Mononuclear cell (primary cell): ENCODE results near the gene TMED4. TPM values are rescaled to one million over a fixed set of nuclear protein-coding genes. Genes with fewer than 3 reads are reported as not detected.
A peak's percentile ranks its signal among the peaks of the same experiment; 100 is the strongest.
"Not testable (repeated sequence)": the region's sequence is repeated elsewhere in the genome, so short reads cannot be mapped to it uniquely, and the experiment has no call there.

Source experiments
- H3K27me3 ChIP-seq: 2 replicates; pipeline ENCODE4 v1.6.0; 2011; ENCODE audit warnings: low read length, control low read depth; ENCODE audit not compliant: insufficient read depth
- H3K4me1 ChIP-seq: 2 replicates; pipeline ENCODE4 v1.5.1; 2011; ENCODE audit warnings: mild to moderate bottlenecking, low read length, control low read depth; ENCODE audit not compliant: insufficient read depth
- H3K4me3 ChIP-seq: 2 replicates; pipeline ENCODE4 v1.5.1; 2011; ENCODE audit warnings: mild to moderate bottlenecking, low read length, moderate library complexity
- H3K9me3 ChIP-seq: 2 replicates; pipeline ENCODE4 v1.5.1; 2011; ENCODE audit warnings: low read depth, mild to moderate bottlenecking, control low read depth, low read length
- total RNA-seq: library from RNA; depleted of rRNA; stranded (reverse); fragments of >200 nt; gene quantifications from one replicate; pipeline ENCODE4 v1.2.3, GENCODE V29; 2012

TMED4 gene
- total RNA-seq, 1 donor, result 81.5 TPM

DNA sequence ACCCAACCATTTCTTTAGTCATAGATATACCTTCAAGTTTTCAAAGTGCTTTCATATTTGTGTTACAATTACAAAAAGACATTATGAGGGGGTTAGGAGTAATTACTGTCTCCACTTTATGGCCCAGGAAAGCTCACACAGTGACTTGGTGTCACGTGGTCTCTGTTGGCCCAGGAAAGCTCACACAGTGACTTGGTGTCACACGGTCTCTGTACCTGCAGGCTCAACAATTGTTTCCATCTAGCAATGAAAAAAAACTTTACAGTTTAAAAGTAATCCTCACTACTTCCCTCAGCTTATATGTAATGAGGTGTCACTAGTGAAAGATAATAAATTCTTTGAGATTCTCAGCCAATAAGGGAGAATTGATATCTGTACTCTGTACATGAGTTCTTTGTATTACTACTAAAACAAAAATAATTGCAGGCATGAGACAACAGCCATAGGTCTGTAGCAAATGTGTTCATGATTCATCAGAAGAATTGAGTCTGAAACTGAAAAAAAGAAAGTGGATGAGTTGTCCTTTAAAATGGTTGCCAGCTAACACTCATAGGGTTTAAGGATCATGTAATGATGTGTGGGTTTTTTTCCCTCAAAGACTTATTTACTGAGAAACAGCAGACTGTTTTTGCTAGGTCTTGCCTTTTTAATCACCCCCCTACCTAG, 35.3 kb upstream of the TMED4 start:
- Histone ChIP-seq H3K9me3 (no peaks in the 10 kb centered on the region), H3K4me3 (no peak overlapping the region), H3K4me1 (peaks cover 68% of the 10 kb centered on the region), H3K27me3 (no peaks in the 10 kb centered on the region)

DNA sequence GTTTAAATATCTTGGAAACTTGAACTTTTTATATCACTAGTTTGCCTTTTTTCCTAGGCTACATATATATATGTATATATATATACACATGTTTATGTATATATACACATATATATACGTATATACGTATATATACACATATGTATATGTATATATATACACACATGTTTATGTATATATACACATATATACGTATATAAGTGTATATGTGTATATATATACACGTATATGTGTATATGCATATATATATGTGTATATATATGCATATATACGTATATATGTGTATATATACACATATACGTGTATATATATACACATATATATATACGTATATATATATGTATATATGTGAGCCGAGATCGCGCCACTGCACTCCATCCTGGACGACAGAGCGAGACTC, 34.5 kb upstream of the TMED4 start:
- peaks cover 61% of the 10 kb centered on the region for H3K4me1 ChIP-seq
- H3K9me3 ChIP-seq, result no peaks in the 10 kb centered on the region
- no peaks in the 10 kb centered on the region for H3K27me3 ChIP-seq
- H3K4me3 ChIP-seq, result no peak overlapping the region

DNA sequence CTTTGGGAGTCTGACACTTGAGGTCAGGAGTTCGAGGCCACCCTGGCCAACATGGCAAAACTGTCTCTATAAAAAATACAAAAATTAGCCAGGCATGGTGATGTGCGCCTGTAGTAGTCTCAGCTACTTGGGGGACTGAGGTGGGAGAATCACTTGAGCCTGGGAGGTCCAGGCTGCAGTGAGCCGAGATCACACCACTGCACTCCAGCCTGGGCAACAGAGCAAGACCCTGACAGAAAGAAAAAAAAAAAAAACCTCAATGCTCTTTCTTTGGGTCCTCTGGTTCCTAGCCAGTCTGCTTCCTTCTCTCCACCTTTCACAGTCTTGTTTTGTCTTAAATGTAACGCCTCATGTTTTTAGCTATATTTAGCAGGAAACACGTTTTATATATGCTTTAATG, 33.8 kb upstream of the TMED4 start:
- Histone ChIP-seq H3K4me3 (no peak overlapping the region), H3K9me3 (no peaks in the 10 kb centered on the region), H3K4me1 (peaks cover 53% of the 10 kb centered on the region), H3K27me3 (no peaks in the 10 kb centered on the region)

DNA sequence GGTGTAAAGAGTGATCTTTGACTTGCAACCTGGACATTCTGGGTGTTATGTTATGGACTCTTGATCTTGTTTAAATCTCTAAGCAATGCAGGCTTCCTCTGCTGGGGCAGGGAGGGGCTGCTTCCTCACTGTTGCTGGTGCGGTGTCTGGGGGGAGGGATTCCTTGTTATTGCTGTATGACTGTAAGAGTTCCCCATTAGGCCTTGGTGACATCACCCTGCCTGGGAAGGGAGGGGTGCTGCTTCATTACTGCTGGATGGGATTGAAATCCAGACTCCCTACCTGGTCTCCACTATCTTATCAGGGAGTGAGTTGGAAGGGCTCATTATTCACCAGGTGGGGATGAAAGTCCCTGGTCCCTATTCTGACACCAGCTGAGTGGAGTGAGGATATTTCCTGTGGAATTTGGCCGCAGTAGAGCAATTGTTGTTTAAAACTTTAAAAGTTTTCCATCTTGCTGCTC, 33.1 kb upstream of the TMED4 start:
- no peaks in the 10 kb centered on the region for H3K27me3 ChIP-seq
- no peak overlapping the region for H3K4me3 ChIP-seq
- no peaks in the 10 kb centered on the region for H3K9me3 ChIP-seq
- peaks cover 47% of the 10 kb centered on the region for H3K4me1 ChIP-seq

DNA sequence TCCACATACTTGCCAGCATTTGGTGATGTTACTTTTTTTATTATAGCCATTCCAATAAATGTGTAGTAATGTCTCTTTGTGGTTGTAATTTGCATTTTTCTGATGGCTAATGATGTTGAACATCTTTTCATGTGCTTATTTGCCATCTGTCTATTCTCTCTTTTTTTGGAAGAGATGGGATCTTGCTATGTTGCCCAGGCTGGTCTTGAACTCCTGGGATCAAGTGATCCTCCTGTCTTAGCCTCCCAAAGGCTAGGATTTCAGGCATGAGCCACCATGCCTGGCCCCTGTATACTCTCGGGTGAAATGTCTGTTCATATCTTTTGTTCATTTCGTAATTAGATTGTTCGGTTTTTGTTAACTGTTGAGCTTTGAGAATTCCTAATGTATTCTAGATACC, 27.8 kb upstream of the TMED4 start:
- H3K4me3 ChIP-seq, result no peak overlapping the region
- H3K27me3 ChIP-seq, result no peaks in the 10 kb centered on the region
- H3K9me3 ChIP-seq, result no peaks in the 10 kb centered on the region
- H3K4me1 ChIP-seq, result peaks cover 56% of the 10 kb centered on the region

DNA sequence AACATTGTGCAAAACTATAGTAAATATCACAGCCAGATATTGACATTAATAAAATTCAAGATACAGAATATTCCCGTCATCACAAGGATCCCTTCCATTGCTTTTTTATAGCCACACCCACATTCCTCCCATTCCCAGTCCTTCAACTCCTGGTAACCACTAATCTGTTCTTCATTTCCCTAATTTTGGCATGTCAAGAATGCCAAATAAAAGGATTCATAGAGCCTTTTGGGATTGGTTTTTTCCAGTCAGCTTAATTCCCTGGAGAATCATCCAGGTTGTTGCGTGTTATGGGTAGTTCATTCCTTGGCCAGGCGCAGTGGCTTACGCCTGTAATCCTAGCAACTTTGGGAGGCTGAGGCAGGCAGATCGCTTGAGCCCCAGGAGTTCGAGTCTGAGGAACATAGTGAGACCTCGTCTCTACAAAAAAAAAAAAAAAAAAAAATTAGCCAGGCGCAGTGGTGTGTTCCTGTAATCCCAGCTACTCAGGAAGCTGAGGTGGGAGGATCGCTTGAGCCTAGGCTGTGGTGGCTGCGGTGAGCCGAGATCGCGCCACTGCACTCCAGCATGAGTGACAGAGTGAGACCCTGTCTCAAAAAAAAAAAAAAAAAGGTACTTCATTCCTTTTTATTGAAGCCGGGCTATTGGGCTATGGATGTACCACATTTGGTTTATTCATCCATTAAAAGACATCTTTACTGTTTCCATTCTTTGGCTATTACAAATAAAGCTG, 27.1 kb upstream of the TMED4 start:
- H3K9me3 ChIP-seq, result no peaks in the 10 kb centered on the region
- H3K4me3 ChIP-seq, result no peak overlapping the region
- peaks cover 52% of the 10 kb centered on the region for H3K4me1 ChIP-seq
- H3K27me3 ChIP-seq, result no peaks in the 10 kb centered on the region

DNA sequence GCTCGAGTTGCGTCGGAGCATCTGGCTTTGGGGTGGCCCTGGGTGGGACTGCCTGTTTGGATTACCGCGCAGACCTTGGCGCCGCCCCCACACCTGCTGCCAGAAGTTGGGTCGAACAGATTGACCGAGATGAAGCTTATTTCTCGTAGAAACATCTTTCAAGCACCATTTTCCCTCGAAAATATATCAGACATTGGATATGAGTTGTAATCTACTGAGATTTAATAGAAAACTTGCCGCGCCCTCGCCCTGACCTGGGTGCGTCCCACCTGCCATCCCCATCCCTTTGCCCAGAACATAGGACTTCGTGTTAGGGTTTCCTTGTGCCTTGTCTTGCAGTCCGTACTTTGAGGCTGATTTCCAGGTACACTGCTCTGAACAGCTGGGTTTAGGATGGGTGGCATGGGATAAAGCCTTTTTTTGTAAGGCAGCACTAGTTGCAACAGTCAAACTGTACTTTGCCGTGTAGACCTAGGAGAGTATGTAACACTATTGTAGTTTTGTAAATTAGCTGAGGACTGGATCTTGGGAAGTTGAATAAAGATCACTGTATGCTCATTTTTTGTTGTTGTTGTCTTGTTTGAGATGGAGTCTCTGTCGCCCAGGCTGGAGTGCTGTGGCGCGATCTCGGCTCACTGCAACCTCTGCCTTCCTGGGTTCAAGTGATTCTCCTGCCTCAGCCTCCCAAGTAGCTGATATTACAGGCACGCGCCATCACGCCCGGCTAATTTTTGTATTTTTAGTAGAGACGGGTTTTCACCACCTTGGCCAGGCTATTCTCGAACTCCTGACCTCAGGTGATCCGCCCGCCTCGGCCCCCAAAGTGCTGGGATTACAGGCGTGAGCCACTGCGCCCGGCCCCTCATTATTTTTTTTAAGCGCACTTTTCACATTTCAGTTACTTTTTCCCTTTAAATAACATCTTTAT, 25.4 kb upstream of the TMED4 start:
- peak overlapping the region; percentile 85 for H3K4me3 ChIP-seq
- H3K9me3 ChIP-seq, result no peaks in the 10 kb centered on the region

DNA sequence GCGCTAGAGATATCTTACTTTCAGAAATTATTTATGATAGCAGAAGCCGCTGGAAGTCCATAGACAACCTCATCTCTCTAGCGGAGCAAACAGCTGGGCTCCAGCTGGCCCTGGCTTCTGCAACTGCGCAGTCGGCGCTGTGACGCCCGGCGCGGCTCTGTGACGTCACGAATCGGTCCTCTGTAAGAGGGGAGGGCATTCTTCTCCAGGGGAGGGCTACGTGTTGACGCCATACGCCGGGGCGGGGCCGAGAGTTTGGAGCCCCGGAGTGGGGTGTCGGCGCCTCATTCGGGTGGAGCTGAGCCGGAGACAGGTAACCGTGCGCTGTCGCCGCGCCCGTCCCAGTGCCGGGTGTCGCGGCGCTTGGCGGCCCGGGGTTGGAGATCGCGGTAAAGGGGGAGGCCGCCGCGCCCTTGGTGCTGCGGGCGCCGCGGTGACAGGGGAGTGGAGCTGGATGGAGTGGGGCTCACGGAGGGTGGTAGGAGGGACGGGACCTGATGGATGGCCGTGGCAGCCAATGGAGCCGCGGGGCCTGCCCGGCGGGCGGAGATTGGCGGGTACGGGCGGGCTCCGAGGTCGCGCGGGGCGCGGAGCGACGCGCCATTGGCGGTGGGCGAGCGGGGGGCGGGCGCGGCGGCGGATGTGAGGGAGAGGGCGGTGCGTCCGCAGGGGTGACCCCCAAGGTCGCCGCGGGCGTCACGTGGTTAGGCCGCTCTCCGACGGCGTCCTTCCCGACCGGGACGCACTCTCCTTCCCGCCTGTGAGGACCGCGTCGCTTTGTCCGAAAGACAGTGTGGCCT, 24.5 kb upstream of the TMED4 start, which contains the start of gene OGDH:
Gene OGDH (plus strand): TSS at position 287 of the 800 bp plus-strand sequence. CDS start 17,717 bp downstream, outside the sequence.
- Histone ChIP-seq H3K4me1 (peaks cover 47% of the 10 kb centered on the region), H3K9me3 (no peaks in the 10 kb centered on the region), H3K27me3 (no peaks in the 10 kb centered on the region), H3K4me3 (peak within 1 kb of the TSS; percentile 85)

More for the DNA sequence above, 25.4 kb upstream of the TMED4 start:
- H3K4me1 ChIP-seq, result peaks cover 47% of the 10 kb centered on the region
- H3K27me3 ChIP-seq, result no peaks in the 10 kb centered on the region

DNA sequence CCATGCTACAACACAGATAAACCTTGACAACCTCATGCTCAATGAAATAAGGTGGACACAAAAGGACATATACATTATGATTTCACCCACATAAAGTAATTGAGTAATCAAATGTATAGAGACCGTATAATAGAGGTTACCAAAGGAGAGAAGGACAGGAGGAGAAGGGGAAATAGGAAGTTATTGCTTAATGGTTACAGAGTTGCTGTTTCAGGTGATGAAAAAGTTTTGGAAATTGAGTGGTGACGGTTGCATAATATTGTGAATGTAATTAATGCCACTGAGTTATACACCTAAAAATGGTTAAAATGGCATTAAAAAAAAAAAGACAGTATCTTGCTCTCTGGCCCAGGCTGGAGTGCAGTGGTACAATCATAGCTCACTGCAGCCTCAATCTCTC, 22.9 kb upstream of the TMED4 start:
- Histone ChIP-seq H3K4me3 (no peak overlapping the region), H3K9me3 (no peaks in the 10 kb centered on the region), H3K27me3 (no peaks in the 10 kb centered on the region), H3K4me1 (peaks cover 46% of the 10 kb centered on the region)

DNA sequence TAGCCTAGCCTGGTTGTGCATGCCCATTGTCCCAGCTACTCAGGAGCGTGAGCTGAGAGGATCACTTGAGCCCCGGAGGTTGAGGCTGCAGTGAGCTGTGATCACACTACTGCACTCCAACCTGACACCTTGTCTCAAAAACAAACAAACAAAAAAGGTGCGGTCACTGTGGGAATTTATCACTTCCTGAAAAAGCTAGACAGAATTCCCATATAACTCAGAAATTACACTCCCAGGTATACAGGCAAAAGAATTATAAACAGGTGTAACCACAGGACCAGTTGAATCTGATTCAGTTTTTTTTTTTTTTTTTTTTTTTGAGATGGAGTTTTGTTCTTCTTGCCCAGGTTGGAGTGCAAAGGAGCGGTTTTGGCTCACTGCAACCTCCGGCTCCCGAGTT, 21.2 kb upstream of the TMED4 start:
- H3K9me3 ChIP-seq, result no peaks in the 10 kb centered on the region
- H3K4me1 ChIP-seq, result peaks cover 30% of the 10 kb centered on the region
- no peak overlapping the region for H3K4me3 ChIP-seq
- H3K27me3 ChIP-seq, result no peaks in the 10 kb centered on the region

DNA sequence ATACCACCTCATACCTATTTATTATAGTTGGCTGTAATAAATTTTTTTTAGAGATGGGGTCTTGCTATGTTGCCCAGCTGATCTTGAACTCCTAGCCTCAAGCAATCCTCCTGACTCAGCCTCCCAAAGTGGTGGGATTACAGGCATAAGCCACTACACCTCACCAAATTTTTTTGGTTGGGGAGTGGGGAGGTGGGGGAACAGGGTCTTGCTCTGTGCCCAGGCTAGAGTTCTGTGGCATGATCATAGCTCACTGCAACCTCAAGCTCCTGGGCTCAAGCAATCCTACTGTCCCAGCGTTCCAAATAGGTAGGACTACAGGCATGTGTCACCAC, 20.5 kb upstream of the TMED4 start:
- H3K27me3 ChIP-seq, result no peaks in the 10 kb centered on the region
- H3K4me1 ChIP-seq, result peaks cover 24% of the 10 kb centered on the region
- no peaks in the 10 kb centered on the region for H3K9me3 ChIP-seq
- H3K4me3 ChIP-seq, result no peak overlapping the region

DNA sequence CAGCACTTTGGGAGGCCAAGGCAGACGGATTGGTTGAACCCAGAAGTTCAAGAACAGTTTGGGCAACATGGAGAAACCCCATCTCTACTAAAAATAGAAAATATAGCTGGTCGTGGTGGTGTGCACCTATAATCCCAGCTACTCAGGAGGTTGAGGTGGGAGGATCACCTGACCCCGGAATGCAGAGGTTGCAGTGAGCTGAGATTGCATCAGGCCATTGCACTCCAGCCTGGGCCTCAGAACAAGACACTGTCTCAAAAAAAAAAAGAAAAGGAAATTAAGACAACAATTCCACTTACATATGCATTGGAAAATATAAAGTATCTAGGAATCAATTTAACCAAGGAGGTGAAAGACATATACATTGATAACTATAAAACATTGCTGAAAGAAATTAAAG, 17.2 kb upstream of the TMED4 start:
- Histone ChIP-seq H3K27me3 (no peaks in the 10 kb centered on the region), H3K4me1 (no peaks in the 10 kb centered on the region), H3K4me3 (no peak overlapping the region), H3K9me3 (no peaks in the 10 kb centered on the region)

DNA sequence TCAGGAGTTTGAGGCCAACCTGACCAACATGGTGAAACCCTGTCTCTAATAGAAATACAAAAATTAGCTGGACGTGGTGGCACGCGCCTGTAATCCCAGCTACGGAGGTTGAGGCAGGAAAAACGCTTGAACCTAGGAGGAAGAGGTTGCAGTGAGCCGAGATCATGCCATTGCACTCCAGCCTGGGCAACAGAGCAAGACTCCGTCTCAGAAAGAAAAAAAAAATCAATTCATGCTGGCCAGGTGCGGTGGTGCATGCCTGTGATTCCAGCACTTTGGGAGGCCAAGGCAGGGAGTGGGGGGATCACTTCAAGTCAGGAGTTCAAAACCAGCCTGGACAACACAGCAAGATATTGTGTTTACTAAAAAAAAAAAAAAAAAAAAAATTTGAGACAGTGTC, 15.2 kb upstream of the TMED4 start:
- H3K9me3 ChIP-seq, H3K4me1 ChIP-seq: not testable (repeated sequence)

DNA sequence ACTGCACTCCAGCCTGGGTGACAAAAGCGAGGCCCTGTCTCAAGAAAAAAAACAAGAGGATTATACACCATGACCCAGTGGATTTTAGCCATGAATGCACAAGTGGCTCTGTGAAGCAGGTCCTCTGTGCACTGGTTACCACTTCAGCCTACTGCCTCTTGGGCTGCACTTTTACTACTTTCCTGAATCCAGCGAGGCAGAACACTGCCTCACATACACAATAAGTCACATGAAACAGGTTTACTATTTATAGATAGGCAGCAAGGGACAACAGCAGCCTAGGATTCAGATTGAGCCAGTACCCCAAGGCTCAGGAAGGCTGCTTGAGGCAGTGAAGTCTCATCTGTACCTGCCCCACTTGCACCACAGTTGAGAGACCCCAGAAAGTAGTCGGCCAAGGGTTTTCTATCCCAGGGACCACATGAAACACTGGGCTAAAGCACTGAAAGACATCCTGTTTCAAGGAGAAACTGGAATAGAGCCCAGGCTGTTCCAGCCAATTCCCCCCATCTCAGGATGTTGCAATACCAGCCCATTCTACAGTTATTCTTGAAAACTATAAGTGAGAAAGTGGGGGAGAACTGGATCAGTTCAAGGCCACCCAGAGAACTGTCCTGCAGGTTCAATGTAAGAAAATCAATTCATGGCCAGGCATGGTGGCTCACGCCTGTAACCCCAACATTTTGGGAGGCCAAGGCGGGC, 14.1 kb upstream of the TMED4 start:
- Histone ChIP-seq H3K4me3 (no peak overlapping the region), H3K9me3 (no peaks in the 10 kb centered on the region), H3K27me3 (no peaks in the 10 kb centered on the region), H3K4me1 (no peaks in the 10 kb centered on the region)

More for the DNA sequence above, 15.2 kb upstream of the TMED4 start:
- H3K27me3 ChIP-seq, H3K4me3 ChIP-seq: not testable (repeated sequence)
